HL-60/S4 treated with retinoic acid at 250 ng/mL for 4 days and 3 days (cell line): ENCODE results near the gene GOLGA6L25.
"Not testable (repeated sequence)": the region's sequence is repeated elsewhere in the genome, so short reads cannot be mapped to it uniquely, and the experiment has no call there.

Source experiments
- in situ Hi-C: fragments of 300-500 bp; cut with MboI; formaldehyde crosslinking; loops from 2 replicates; pipeline ENCODE4 v1.7.0; 2022; ENCODE audit warnings: low sequenced_read_pairs

The GOLGA6L25 gene

GRCh38 chr15:28553268-28553667 is at the start of gene GOLGA6L25:
Gene GOLGA6L25 (plus strand): TSS chr15:28553568. CDS start chr15:28553629, 61 bp downstream.
- in situ Hi-C loops, result not testable (repeated sequence)

DNA sequence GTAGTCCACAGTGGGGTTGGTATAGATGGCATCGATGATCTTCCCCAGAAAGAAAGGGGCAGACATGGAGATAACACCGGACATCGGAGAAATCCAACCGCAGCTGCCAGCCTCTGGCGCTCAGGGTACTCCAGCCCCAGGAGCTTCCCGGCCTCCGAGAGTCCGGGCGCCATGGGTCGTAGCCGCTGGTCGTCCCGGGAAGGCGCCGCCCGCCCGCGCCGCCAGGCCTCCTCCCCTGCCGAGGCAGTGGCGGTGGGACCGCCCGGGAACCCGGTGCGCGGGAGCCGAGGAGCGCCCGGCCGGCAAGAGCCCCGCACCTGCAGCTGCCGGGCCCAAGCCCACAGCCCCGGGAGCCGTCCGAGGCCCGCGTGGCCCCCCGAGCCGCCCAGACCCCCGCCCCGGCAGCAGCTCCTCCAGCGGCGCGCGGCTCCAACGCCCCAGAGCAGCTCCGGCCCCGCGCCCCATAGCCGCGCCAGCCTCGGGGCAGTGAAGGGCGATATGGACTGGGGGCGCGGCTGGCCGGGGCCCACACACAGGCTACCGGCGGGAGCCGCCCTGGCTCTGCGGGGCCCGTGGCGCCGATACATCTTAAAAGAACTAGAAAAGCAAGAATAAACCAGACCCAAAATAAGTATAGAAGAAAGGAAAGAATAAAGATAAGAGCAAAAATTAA is 45.0 kb upstream of the GOLGA6L25 start:
- in situ Hi-C loops, result not testable (repeated sequence)

DNA sequence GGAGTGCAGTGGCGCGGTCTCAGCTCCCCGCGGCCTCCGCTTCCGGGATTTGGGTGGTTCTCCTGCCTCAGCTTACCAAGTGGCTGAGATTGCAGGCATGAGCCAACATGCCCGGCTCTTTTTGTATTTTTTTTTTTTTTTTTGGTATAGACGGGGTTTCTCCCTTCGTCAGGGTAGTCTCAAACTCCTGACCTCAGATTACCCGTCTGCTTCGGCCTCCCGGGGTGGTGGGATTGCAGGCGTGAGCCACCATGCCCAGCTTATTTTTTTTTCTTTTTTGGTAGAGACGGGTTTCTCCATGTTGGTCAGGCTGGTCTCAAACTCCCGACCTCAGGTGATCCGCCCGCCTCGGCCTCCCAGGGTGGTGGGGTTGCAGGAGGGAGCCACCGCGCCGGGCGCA is 39.2 kb upstream of the GOLGA6L25 start:
- in situ Hi-C loops, result not testable (repeated sequence)

DNA sequence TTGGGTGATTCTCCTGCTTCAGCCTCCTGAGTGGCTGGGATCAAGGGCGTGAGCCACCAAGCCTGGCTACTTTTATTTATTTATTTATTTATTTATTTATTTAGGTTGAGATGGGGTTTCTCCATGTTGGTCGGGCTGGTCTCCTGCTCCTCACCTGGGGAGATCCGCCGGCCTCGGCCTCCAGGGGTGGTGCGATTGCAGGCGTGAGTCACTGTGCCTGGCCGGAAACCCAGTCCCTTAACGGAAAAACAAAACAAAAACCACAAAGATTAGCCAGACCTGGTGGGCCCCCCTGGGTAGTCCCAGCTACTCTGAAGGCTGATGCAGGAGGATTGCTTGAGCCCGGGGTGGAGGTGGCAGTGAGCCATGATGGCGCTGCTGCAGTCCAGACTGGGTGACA is 38.2 kb upstream of the GOLGA6L25 start:
- in situ Hi-C loops, result not testable (repeated sequence)

GRCh38 chr15:28532954-28533353 is 20.4 kb upstream of the GOLGA6L25 start, which contains the start of gene GOLGA8G:
Gene GOLGA8G (minus strand): TSS chr15:28532971. CDS start chr15:28532909, 62 bp downstream.
- in situ Hi-C loops, result not testable (repeated sequence)

DNA sequence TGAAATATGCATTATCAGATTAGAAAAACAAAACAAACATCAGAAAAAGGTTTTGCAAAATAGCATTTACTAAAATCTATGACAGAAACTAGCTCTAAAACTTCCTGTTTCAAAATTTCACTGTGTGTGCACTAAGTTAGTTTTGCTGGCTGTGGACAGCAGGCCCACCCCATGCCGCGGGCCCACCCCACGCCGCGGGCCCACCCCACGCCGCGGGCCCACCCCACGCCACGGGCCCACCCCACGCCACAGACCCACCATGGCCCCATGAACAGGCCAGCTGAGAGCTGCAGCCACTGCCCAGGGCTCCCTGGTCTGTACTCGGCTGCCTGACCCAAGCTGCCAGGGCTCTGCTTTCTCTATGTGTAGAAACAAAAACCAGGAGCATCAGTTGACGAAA is 20.0 kb downstream of the GOLGA6L25 start:
- in situ Hi-C loops, result not testable (repeated sequence)

DNA sequence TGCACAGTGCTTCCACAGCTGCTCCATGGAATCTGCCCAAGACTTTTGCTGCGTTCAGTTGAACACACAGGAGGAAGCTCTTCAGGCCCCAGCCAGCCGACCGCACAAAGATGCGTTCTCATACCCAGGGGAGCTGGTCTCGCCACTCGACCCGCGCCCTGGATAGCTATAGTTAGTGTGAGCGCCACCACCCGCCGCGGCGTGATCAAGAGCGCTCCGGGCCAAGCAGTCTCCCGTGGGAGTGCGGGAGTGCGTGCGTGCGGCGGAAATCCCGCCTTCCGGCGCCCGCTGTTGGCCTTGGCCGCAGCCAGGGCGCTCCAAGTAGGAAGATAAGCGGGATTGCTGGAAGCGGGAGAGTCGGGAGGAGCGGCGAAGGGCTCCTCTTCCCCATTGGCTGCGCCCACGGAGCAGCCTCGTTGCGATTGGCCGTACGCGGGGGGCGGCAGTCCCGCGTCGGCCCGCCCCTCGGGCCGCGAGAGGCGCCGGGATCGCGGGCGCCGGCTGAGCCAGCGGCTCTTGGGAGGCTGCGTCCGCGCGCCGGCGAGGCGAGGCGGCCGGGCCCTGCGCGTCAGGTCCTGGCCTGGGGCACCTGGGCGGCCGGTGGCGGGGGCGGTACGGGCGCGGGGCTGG is 35.7 kb downstream of the GOLGA6L25 start:
- in situ Hi-C loops, result not testable (repeated sequence)

GRCh38 chr15:28589769-28590168 is 36.4 kb downstream of the GOLGA6L25 start:
- in situ Hi-C loops, result not testable (repeated sequence)

DNA sequence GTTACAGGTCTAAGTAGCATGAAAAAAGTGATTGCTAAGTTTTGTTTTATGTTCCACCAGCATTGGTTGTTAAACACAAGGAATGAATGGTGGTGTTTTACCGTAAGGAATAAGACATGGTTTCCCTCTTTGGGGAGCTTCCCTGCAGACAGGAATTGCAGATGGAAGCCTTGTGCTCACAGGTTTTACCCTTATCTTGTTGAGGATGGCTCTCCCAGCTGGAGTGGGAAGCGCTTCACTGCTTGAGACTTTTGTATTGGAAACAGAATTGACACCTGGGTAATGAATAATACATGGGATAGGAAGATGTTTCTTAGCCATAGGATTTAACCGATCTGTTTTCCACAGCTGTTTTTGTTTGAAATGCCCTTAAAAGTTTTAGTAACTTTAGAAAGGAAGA is 39.0 kb downstream of the GOLGA6L25 start:
- in situ Hi-C loops, result not testable (repeated sequence)

GRCh38 chr15:28593424-28594129 is 40.2 kb downstream of the GOLGA6L25 start:
- in situ Hi-C loops, result not testable (repeated sequence)

DNA sequence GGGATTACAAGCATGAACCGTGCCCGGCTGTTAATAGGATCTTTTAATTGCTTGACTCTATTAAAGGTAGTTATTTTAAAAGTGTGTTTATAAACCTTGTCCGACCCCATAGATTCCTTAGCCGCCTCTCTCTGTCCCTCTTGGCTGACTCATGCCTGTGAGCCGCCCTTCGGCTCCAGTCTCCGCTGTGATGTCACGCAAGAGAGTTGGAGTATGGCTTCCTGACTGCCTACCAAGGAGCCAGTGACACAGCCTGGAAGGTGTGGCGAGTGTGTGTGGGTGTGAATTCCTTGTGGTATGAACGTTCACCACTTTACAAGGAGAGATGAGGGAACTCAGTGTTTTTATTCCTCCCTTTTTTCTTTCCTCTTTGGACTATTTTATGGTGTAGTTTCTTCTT is 44.1 kb downstream of the GOLGA6L25 start:
- in situ Hi-C loops, result not testable (repeated sequence)

DNA sequence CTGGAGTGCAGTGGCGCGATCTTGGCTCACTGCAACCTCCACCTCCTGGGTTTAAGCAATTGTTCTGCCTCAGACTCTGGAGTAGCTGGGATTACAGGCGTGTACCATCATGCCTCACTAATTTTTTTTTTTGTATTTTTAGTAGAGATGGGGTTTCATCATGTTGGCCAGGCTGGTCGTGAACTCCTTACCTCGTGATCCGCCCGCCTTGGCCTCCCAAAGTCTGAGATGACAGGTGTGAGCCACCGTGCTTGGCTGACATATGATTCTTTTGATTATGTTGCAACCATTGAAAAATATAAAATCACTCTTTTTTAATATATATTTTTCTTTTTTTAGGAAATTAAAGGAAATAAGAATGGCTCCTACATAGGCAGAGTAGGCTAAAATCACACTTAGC is 44.8 kb downstream of the GOLGA6L25 start:
- in situ Hi-C loops, result not testable (repeated sequence)

- in situ Hi-C loops, result not testable (repeated sequence)
These were observed 48.8 kb downstream of the GOLGA6L25 start for GRCh38 chr15:28602152-28602551.
